ENCODE results near the gene ERC2. TPM values are rescaled to one million over a fixed set of nuclear protein-coding genes. Genes with fewer than 3 reads are reported as not detected.

The ERC2 gene
- total RNA-seq, 1 donor from 2014 or later, result 1.5 TPM

GRCh38 chr3:55955891-55956477 is 512.3 kb downstream of the ERC2 start:
- ATAC-seq (no peak), DNase-seq (no peak)
- no peak overlapping the region for H3K27ac ChIP-seq
- H3K4me1 ChIP-seq, result no peaks in the 10 kb centered on the region
- no peaks in the 10 kb centered on the region for H3K36me3 ChIP-seq
- no peak overlapping the region for H3K4me3 ChIP-seq
- intact Hi-C loops (cut with DNase I), result no loop called here
- TF ChIP-seq CTCF (IDR thresholded peaks at IDR 0.05), result no peak
- no peaks in the 10 kb centered on the region for H3K9me3 ChIP-seq
- H3K27me3 ChIP-seq (ENCODE audit: low read depth), result no peaks in the 10 kb centered on the region

GRCh38 chr3:55951388-55951787 is 516.9 kb downstream of the ERC2 start:
- Histone ChIP-seq H3K27me3 (ENCODE audit: low read depth) (no peaks in the 10 kb centered on the region), H3K27ac (no peak overlapping the region), H3K36me3 (no peaks in the 10 kb centered on the region), H3K4me1 (no peaks in the 10 kb centered on the region), H3K9me3 (no peaks in the 10 kb centered on the region), H3K4me3 (no peak overlapping the region)
- DNase-seq, result no peak
- intact Hi-C loops (cut with DNase I), result no loop called here
- ATAC-seq, result no peak
- TF ChIP-seq CTCF (IDR thresholded peaks at IDR 0.05), result no peak

GRCh38 chr3:55947406-55947805 is 520.9 kb downstream of the ERC2 start:
- H3K4me1 ChIP-seq, result no peaks in the 10 kb centered on the region
- no peak for ATAC-seq
- H3K9me3 ChIP-seq, result no peaks in the 10 kb centered on the region

GRCh38 chr3:55946574-55947160 is 521.6 kb downstream of the ERC2 start:
- DNase-seq (no peak), ATAC-seq (no peak)
- Histone ChIP-seq H3K4me3 (no peak overlapping the region), H3K27me3 (ENCODE audit: low read depth) (no peaks in the 10 kb centered on the region), H3K4me1 (no peaks in the 10 kb centered on the region), H3K27ac (no peak overlapping the region), H3K9me3 (no peaks in the 10 kb centered on the region), H3K36me3 (no peaks in the 10 kb centered on the region)
- intact Hi-C loops (cut with DNase I), result no loop called here
- TF ChIP-seq CTCF (IDR thresholded peaks at IDR 0.05), result no peak

More at GRCh38 chr3:55947406-55947805, 520.9 kb downstream of the ERC2 start:
- Histone ChIP-seq H3K4me3 (no peak overlapping the region), H3K27me3 (ENCODE audit: low read depth) (no peaks in the 10 kb centered on the region), H3K36me3 (no peaks in the 10 kb centered on the region), H3K27ac (no peak overlapping the region)
- no peak for TF ChIP-seq CTCF (IDR thresholded peaks at IDR 0.05)
- DNase-seq, result no peak
- intact Hi-C loops (cut with DNase I), result no loop called here

GRCh38 chr3:55942868-55943267 is 525.4 kb downstream of the ERC2 start:
- Histone ChIP-seq H3K9me3 (no peaks in the 10 kb centered on the region), H3K4me1 (no peaks in the 10 kb centered on the region), H3K36me3 (no peaks in the 10 kb centered on the region), H3K27ac (no peak overlapping the region), H3K4me3 (no peak overlapping the region), H3K27me3 (ENCODE audit: low read depth) (no peaks in the 10 kb centered on the region)
- no peak for DNase-seq
- no peak for TF ChIP-seq CTCF (IDR thresholded peaks at IDR 0.05)
- no peak for ATAC-seq
- intact Hi-C loops (cut with DNase I), result no loop called here

Data from lower lobe of right lung (tissue), 2 donors.